Left renal pelvis (tissue), 4 donors: ENCODE results near the gene WDR33. TPM values are rescaled to one million over a fixed set of nuclear protein-coding genes. Genes with fewer than 3 reads are reported as not detected.
"Not testable (repeated sequence)": the region's sequence is repeated elsewhere in the genome, so short reads cannot be mapped to it uniquely, and the experiment has no call there.

ENCODE experiments used
- DNase-seq, 4 donors: peaks; one replicate each; pipeline ENCODE4 v3.0.0-alpha.2; 2013; ENCODE audit warnings: low read depth in 4 of 4, low spot score in 3 of 4
- polyA plus RNA-seq, 4 donors: library from polyadenylated mRNA; unstranded; fragments of 120-200 nt; gene quantifications; one replicate each; pipeline ENCODE4 v1.2.1, GENCODE V29; 2013; ENCODE audit not compliant: insufficient read length in 4 of 4

Gene WDR33
- polyA plus RNA-seq, 4 donors = 50.0 to 70.9 (median 58.5) TPM

- DNase-seq = not testable (repeated sequence)
Measured at GRCh38 chr2:127770534-127770933, 40.4 kb downstream of the WDR33 start.

GRCh38 chr2:127769587-127769986 lies 41.4 kb downstream of the WDR33 start:
- no peak for DNase-seq

GRCh38 chr2:127768775-127769479 lies 42.0 kb downstream of the WDR33 start:
- DNase-seq = no peak

- DNase-seq = no peak
Measured at GRCh38 chr2:127763776-127764175, 47.2 kb downstream of the WDR33 start.

- no peak for DNase-seq
Measured at GRCh38 chr2:127762846-127763245, 48.1 kb downstream of the WDR33 start.

- DNase-seq = no peak
Measured at GRCh38 chr2:127762441-127762840, 48.5 kb downstream of the WDR33 start.

- DNase-seq = no peak
Measured at GRCh38 chr2:127759931-127760330, 51.0 kb downstream of the WDR33 start.

- DNase-seq = no peak
Measured at GRCh38 chr2:127754186-127754585, 56.8 kb downstream of the WDR33 start.

GRCh38 chr2:127753374-127753773 lies 57.6 kb downstream of the WDR33 start:
- no peak for DNase-seq

GRCh38 chr2:127749537-127749936 lies 61.4 kb downstream of the WDR33 start:
- not testable (repeated sequence) for DNase-seq

GRCh38 chr2:127747621-127748020 lies 63.4 kb downstream of the WDR33 start:
- DNase-seq = no peak

GRCh38 chr2:127743477-127744026 lies 67.4 kb downstream of the WDR33 start:
- no peak for DNase-seq

- no peak for DNase-seq
Measured at GRCh38 chr2:127740665-127741288, 70.2 kb downstream of the WDR33 start.

- no peak for DNase-seq
Measured at GRCh38 chr2:127739800-127740199, 71.2 kb downstream of the WDR33 start.

GRCh38 chr2:127737892-127738291 lies 73.1 kb downstream of the WDR33 start:
- no peak for DNase-seq

GRCh38 chr2:127735537-127736399 lies 75.2 kb downstream of the WDR33 start:
- no peak for DNase-seq

- peak in 2 of 4 donors; percentile 3 to 27 for DNase-seq
Measured at GRCh38 chr2:127735044-127735443, 75.9 kb downstream of the WDR33 start.

GRCh38 chr2:127733816-127734537 lies 77.0 kb downstream of the WDR33 start:
- no peak for DNase-seq

- DNase-seq = no peak
Measured at GRCh38 chr2:127733113-127733815, 77.7 kb downstream of the WDR33 start.
